ENCODE results near the gene YWHAQ. TPM values are rescaled to one million over a fixed set of nuclear protein-coding genes. Genes with fewer than 3 reads are reported as not detected.

The YWHAQ gene
- total and polyA plus RNA-seq, 9 of the 15 experiments (the other 6 are each of a cell fraction or from before 2014, with no cell fraction given) = 63.1 to 359 (median 203) TPM

DNA sequence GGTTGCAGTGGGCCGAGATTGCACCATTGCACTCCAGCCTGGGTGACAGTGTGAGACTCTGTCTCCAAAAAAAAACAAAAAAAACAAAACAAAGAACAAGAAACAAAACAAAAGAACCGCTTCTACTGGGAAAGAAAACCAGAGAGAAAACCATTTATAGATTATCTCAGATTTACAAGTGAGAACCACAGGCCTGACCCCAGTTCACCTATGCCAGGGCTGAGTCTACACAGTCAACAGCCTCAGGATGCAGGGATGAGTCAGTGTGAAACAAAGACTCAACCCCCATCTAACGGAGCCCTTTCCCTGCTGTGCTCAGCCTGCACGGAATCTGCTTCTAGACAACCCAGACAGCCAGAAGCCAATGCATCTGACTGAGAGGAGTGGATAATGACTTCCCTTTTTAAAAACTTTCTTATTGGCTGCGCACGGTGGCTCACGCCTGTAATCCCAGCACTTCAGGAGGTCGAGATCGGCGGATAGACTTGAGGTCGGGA, 25.5 kb upstream of the YWHAQ start (continued):
- TF ChIP-seq THRB (CRISPR knock-in tag; conservative IDR thresholded peaks at IDR 0.05) = no peak

DNA sequence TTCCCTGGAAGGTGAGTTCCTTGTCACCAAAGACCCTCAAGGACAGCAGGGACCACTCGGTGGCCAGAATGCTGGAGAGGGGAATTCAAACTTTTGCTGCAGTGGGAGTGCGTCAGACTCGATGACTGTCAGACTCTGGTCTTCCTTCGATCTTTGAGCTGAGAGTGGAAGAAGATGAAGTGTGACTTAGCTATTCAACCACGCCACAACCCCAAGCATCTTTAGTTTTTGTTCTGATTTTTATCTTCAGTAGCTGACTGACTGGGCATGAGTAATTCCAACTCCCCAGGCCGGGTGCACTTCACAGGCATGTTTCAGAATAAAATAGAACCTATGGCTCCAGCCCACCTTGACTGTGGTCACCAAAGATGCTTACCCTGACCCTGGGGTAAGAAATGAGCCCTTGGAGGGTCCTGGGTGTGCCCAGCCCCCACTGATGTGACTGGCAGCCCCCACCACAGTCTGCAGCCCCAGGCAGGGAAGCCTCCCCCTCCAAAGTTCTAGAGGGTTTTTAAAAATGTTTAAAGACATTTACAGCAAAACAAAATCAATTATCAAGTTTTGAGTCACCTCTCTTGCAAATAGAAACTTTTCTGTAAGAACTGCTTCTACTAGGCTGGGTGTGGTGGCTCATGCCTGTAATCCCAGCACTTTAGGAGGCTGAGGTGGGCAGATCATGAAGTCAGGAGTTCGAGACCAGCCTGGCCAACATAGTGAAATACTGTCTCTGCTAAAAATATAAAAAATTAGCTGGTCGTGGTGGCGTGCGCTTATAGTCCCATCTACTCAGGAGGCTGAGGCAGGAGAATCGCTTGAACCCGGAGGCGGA, 24.9 kb upstream of the YWHAQ start:
- ATAC-seq (peak; percentile 44), FAIRE-seq (peak; percentile 11), DNase-seq (ENCODE audit: extremely low read depth in 1 of 4, low spot score in 3 of 4) (peak in 1 of 4 experiments; percentile 43)
- no peaks in the 10 kb centered on the region for H3K9me1 ChIP-seq (ENCODE audit: control insufficient read depth, insufficient read depth, low read length)
- intact Hi-C loops (cut with micrococcal nuclease) = loop anchor here (5.0 kb wide), 1 partner anchor 107 kb away; no protein-coding TSS in a partner anchor
- H3K9me3 ChIP-seq (replicated peaks; ENCODE audit: control insufficient read depth, insufficient read depth, low read depth, low read length) = no peaks in the 10 kb centered on the region
- no peak overlapping the region; the same call in 1 of the 2 replicates for H3K4me2 ChIP-seq (ENCODE audit: insufficient read depth, low read length)
- no peak overlapping the region for H2AFZ ChIP-seq (ENCODE audit: low read depth, low read length)
- in situ Hi-C loops (cut with MboI) = no loop called here
- peaks cover 15 to 19% of the 10 kb centered on the region in 2 experiments; a peak in 3 of 5 replicates for H3K4me1 ChIP-seq (replicated peaks in 1 of 2; ENCODE audit: control insufficient read depth in 2 of 2, insufficient read depth in 2 of 2, low read length in 2 of 2)
- no peaks in the 10 kb centered on the region for H4K20me1 ChIP-seq (replicated peaks; ENCODE audit: control insufficient read depth, insufficient read depth, low read length)
- no peaks in the 10 kb centered on the region for H3K36me3 ChIP-seq (ENCODE audit: control insufficient read depth, insufficient read depth, low read length)
- ChIA-PET POLR2A (interaction anchor here (0.7 to 1.7 kb wide), 5 partner anchors 9 to 138 kb away, joined by 3 to 8 read pairs (median 3); no protein-coding TSS in a partner anchor), CTCF (ENCODE audit: low intra/inter-chr PET ratio) (no interaction called here)
- no peak overlapping the region for H3K4me3 ChIP-seq
- no peak overlapping the region for H3K27ac ChIP-seq (ENCODE audit: extremely low read depth, low read depth, low read length)
- no peak overlapping the region for H3K9ac ChIP-seq (ENCODE audit: insufficient read depth in 1 of 2, low read depth in 2 of 2, low read length in 2 of 2)
- BruUV-seq (replicated peaks) = no TSS peak
- H3K79me2 ChIP-seq (ENCODE audit: control insufficient read depth, insufficient read depth, low read length) = no peaks in the 10 kb centered on the region
- H3K27me3 ChIP-seq (ENCODE audit: control insufficient read depth in 2 of 2, insufficient read depth in 2 of 2, low read length in 2 of 2) = peaks cover 0 to 19% of the 10 kb centered on the region in 2 experiments; a peak in 2 of 5 replicates
- WGBS (ENCODE audit: insufficient coverage, low coverage, missing lambda C conversion rate) = 36% methylated on average over 13 of the region's 13 CpGs
- TF ChIP-seq XRCC5 (IDR thresholded peaks at IDR 0.05; ENCODE audit: low read depth, low read length) (no peak), KLF1 (tag; IDR thresholded peaks at IDR 0.05) (no peak), FOXA1 (IDR thresholded peaks at IDR 0.05; ENCODE audit: borderline replicate concordance) (no peak), EGR1 (conservative IDR thresholded peaks at IDR 0.05) (no peak), NEUROD1 (IDR thresholded peaks at IDR 0.05; ENCODE audit: borderline replicate concordance, low read depth, low read length, partially characterized antibody) (no peak), MED1 (CRISPR knock-in tag; IDR thresholded peaks at IDR 0.05; ENCODE audit: borderline replicate concordance) (no peak), ZNF512 (tag; IDR thresholded peaks at IDR 0.05) (no peak), FOSL1 (tag; conservative IDR thresholded peaks at IDR 0.05) (peak; percentile 71), MAFF (IDR thresholded peaks at IDR 0.05; ENCODE audit: low read length) (peak; percentile 21; the same call in 1 of the 2 replicates), NFE2 (IDR thresholded peaks at IDR 0.05; ENCODE audit: low read depth) (peak; percentile 76), NFE2L1 (tag; IDR thresholded peaks at IDR 0.05; ENCODE audit: borderline replicate concordance, low read depth) (peak; percentile 44; the same call in 1 of the 2 replicates)
- TF ChIP-seq, protein P1, sequence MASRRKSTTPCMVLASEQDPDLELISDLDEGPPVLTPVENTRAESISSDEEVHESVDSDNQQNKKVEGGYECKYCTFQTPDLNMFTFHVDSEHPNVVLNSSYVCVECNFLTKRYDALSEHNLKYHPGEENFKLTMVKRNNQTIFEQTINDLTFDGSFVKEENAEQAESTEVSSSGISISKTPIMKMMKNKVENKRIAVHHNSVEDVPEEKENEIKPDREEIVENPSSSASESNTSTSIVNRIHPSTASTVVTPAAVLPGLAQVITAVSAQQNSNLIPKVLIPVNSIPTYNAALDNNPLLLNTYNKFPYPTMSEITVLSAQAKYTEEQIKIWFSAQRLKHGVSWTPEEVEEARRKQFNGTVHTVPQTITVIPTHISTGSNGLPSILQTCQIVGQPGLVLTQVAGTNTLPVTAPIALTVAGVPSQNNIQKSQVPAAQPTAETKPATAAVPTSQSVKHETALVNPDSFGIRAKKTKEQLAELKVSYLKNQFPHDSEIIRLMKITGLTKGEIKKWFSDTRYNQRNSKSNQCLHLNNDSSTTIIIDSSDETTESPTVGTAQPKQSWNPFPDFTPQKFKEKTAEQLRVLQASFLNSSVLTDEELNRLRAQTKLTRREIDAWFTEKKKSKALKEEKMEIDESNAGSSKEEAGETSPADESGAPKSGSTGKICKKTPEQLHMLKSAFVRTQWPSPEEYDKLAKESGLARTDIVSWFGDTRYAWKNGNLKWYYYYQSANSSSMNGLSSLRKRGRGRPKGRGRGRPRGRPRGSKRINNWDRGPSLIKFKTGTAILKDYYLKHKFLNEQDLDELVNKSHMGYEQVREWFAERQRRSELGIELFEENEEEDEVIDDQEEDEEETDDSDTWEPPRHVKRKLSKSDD (conservative IDR thresholded peaks at IDR 0.05; ENCODE audit: low read length) = no peak

Data from K562 (cell line).